Measurements from ENCODE around the gene GALM. TPM values are rescaled to one million over a fixed set of nuclear protein-coding genes. Genes with fewer than 3 reads are reported as not detected.

The GALM gene
- total and polyA plus RNA-seq, 2 of the 13 experiments (the other 11 are each of a cell fraction or from before 2014, with no cell fraction given) = 65.5 to 90.0 TPM

GRCh38 chr2:38671303-38671702, 5.4 kb downstream of the GALM start:
- H3K9me3 ChIP-seq (ENCODE audit: low read length) = no peaks in the 10 kb centered on the region
- BruUV-seq (replicated peaks) = no TSS peak
- no peak overlapping the region for H2AFZ ChIP-seq (ENCODE audit: low read length)
- no peaks in the 10 kb centered on the region; the same call in 1 of the 2 replicates for H4K20me1 ChIP-seq (ENCODE audit: insufficient read depth, low read length)
- ChIA-PET POLR2A (interaction anchor here (1.9 to 2.0 kb wide), 2 partner anchors 60 to 69 kb away, joined by 6 read pairs; partner anchors contain the start of gene HNRNPLL), CTCF (ENCODE audit: low intra/inter-chr PET ratio, low total read pairs) (no interaction called here)
- in situ Hi-C loops (cut with HindIII; ENCODE audit: extremely low pct_ligation_motif_present, low pct_unique_long_range_greater_than_20kb) = no loop called here
- FAIRE-seq = no peak
- WGBS (ENCODE audit: low lambda C conversion rate) = 94% methylated on average over 6 of the region's 6 CpGs
- H3K4me2 ChIP-seq (ENCODE audit: low read depth, low read length) = no peak overlapping the region
- H3K36me3 ChIP-seq (replicated peaks in 1 of 2; ENCODE audit: control insufficient read depth in 1 of 2, insufficient read depth in 2 of 2, low read length in 2 of 2) = peaks cover 6 to 7% of the 10 kb centered on the region in 2 experiments
- H3K79me2 ChIP-seq (ENCODE audit: insufficient read depth, low read length) = peaks cover 78% of the 10 kb centered on the region
- no peaks in the 10 kb centered on the region; a peak in 1 of 5 replicates for H3K27me3 ChIP-seq (ENCODE audit: control insufficient read depth in 1 of 2, insufficient read depth in 2 of 2, low read length in 2 of 2)
- no peak overlapping the region for H3K4me3 ChIP-seq (replicated peaks in 1 of 3; ENCODE audit: insufficient read depth in 1 of 3, low read depth in 2 of 3, low read length in 3 of 3)
- H3K9ac ChIP-seq (ENCODE audit: insufficient read depth, low read depth, low read length) = no peak overlapping the region
- TF ChIP-seq HNRNPK (IDR thresholded peaks at IDR 0.05; ENCODE audit: low read depth, low read length, poor library complexity, severe bottlenecking) (no peak), ZNF850 (CRISPR knock-in tag; conservative IDR thresholded peaks at IDR 0.05) (no peak), YY1 (IDR thresholded peaks at IDR 0.05; ENCODE audit: insufficient read depth, insufficient replicate concordance, low read depth, low read length) (no peak), PHF5A (CRISPR knock-in tag; IDR thresholded peaks at IDR 0.05; ENCODE audit: low read depth, unreplicated experiment) (no peak), NFKB2 (CRISPR knock-in tag; IDR thresholded peaks at IDR 0.05; ENCODE audit: borderline replicate concordance) (no peak), ISX (CRISPR knock-in tag; conservative IDR thresholded peaks at IDR 0.05) (no peak), EZH2 (conservative IDR thresholded peaks at IDR 0.05; ENCODE audit: low read depth, low read length) (no peak), CTCF (CRISPR knock-in tag; IDR thresholded peaks at IDR 0.05) (no peak), HES4 (CRISPR knock-in tag; IDR thresholded peaks at IDR 0.05; ENCODE audit: borderline replicate concordance) (no peak)
- intact Hi-C loops (cut with micrococcal nuclease; ENCODE audit: unreplicated experiment) = no loop called here
- peaks cover 56% of the 10 kb centered on the region for H3K4me1 ChIP-seq (ENCODE audit: insufficient read depth, low read length)
- no peak for DNase-seq (ENCODE audit: low spot score)
- no peak overlapping the region for H3K27ac ChIP-seq (ENCODE audit: extremely low read length, insufficient read depth, low read length)
- ATAC-seq = no peak

Measured in HepG2 (cell line).